Measurements from ENCODE around the gene RGL2.

RGL2 gene

DNA sequence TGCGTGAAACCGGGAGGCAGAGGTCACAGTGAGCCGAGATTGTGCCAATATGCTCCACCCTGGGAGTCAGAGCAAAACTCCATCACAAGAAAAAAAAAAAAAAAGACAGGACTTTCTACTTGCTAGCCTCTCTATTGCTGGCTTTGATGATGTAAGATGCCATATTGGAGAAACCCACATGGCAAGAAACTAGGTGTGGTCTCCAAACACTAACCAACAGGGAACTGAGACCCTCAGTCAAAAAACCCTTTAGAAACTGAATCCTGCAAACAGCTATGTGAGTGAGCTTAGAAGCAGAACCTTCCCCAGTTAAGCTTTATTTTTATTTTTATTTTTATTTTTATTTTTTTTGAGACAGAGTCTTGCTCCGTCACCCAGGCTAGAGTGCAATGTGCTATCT, 37.2 kb upstream of the RGL2 start:
- no peak for DNase-seq (ENCODE audit: extremely low read depth, low read depth)
- TF ChIP-seq, protein P1, sequence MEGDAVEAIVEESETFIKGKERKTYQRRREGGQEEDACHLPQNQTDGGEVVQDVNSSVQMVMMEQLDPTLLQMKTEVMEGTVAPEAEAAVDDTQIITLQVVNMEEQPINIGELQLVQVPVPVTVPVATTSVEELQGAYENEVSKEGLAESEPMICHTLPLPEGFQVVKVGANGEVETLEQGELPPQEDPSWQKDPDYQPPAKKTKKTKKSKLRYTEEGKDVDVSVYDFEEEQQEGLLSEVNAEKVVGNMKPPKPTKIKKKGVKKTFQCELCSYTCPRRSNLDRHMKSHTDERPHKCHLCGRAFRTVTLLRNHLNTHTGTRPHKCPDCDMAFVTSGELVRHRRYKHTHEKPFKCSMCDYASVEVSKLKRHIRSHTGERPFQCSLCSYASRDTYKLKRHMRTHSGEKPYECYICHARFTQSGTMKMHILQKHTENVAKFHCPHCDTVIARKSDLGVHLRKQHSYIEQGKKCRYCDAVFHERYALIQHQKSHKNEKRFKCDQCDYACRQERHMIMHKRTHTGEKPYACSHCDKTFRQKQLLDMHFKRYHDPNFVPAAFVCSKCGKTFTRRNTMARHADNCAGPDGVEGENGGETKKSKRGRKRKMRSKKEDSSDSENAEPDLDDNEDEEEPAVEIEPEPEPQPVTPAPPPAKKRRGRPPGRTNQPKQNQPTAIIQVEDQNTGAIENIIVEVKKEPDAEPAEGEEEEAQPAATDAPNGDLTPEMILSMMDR (IDR thresholded peaks at IDR 0.05; ENCODE audit: low read depth, low read length): no peak

DNA sequence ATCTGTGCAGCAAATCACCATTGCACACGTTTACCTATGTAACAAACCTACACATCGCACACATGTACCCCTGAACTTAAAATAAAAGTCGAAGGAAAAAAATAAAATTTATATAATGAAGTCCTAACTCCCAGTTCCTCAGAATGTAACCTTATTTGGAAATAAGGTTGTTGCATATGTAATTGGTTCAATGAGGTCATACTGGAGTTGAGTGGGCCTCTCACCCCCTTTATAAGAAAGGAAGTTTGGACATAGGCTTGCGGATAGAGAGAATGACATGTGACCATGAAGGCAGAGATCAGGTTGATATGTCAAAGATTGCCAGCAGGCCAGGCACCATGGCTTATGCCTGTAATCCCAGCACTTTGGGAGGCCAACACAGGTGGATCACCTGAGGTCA, 34.9 kb upstream of the RGL2 start:
- DNase-seq (ENCODE audit: extremely low read depth, low read depth): no peak
- TF ChIP-seq, protein P1 (IDR thresholded peaks at IDR 0.05; ENCODE audit: low read depth, low read length): no peak

DNA sequence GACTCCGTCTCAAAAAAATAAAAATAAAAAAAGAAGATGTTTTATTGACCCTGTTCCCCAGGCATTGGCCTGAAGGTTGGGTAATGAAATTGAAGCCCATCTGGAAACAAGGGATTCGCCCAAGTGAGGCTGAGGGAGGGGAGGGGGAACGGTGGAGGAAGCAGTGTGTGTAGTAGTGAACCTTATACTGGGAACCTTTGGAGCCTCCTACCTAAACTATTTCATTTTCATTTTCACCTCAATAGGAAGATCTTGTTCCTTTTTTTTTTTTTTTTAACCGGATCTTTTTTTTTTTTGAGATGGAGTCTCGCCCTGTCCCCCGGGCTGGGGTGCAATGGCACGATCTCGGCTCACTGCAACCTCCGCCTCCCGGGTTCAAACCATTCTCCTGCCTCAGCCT, 32.0 kb upstream of the RGL2 start:
- no peak for DNase-seq (ENCODE audit: extremely low read depth, low read depth)
- TF ChIP-seq, protein P1 (IDR thresholded peaks at IDR 0.05; ENCODE audit: low read depth, low read length): no peak

DNA sequence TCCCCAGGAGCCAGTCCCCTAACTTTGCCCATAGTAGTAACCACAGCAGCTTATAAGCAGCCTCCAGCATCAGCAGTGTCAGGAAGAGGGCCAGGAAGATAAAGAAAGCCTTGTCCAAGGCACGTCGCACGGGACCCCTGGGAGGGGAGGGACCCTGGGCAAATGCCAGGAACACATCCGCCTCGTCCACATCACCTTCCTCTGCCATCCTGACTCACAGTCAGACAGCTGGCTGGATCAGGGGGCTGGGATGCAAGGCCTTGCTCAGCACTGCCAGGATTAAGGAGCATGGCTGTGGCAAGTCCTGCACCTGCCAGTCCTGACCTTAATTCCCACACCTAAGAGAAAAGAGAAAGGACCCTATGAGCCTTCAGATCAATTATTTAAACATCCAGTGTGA, 30.3 kb upstream of the RGL2 start:
- no peak for DNase-seq (ENCODE audit: extremely low read depth, low read depth)
- TF ChIP-seq, protein P1 (IDR thresholded peaks at IDR 0.05; ENCODE audit: low read depth, low read length): no peak

DNA sequence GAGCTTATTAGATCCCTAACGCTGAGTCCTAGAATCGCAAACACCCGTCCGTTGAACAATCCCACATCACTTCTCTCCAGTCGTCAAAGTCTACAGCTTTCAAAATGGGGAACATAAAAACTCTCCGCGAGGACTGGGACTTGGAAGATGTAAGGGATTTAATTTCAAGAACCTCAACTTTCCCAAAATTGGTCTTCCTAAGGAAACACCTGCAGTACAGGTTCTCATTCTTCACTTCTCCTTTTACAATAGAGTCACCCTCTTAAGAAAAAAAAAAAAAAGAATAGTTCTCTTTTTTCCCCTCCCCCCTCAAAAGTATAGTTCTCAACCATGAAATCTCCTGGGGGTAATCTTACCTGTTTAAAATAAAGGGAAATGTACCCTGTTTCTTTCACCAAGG, 25.4 kb upstream of the RGL2 start:
- no peak for DNase-seq (ENCODE audit: extremely low read depth, low read depth)
- TF ChIP-seq, protein P1 (IDR thresholded peaks at IDR 0.05; ENCODE audit: low read depth, low read length): no peak

DNA sequence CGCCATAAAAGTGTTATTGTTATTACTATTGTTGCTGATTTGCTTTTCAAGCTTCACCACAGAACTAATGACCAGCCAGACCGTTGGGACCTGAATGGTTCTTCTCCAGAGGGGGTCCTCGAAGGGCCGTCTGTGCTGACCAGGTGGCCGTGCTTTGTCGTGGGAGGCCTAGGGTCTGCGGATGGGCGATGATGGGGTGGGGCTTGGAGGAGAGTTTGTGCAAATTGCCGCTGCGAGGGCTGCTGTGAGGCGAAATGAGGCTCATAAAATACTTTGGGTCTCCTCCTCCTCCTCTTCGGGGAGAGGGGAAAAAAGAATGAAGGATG, 24.8 kb upstream of the RGL2 start:
- TF ChIP-seq, protein P1 (IDR thresholded peaks at IDR 0.05; ENCODE audit: low read depth, low read length): no peak
- DNase-seq (ENCODE audit: extremely low read depth, low read depth): no peak

DNA sequence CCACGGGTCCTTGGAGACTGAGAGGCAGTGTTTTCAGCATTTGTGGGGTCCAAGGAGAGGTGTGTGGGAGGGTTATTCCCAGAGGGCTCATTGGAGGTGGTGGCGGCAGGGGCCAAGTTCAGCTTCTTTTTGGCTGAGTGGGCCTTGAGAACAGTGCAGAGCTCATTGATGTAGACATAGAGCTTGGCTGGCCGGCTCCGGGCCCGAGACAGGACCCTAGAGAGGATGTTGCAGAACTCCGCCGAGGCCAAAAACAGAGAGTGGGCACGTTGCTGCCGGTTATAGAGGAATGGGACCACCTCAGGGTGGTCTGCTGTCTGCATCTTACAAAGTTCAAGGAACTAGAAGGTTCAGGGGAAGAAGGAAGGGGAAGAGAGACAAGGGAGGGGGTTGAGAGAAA, 22.5 kb upstream of the RGL2 start:
- DNase-seq (ENCODE audit: extremely low read depth, low read depth): no peak
- TF ChIP-seq, protein P1 (IDR thresholded peaks at IDR 0.05; ENCODE audit: low read depth, low read length): no peak

Data from AG09319 (cell line).